GM23248 (cell line): ENCODE results near the gene CENPL. TPM values are rescaled to one million over a fixed set of nuclear protein-coding genes. Genes with fewer than 3 reads are reported as not detected.

Source experiments
- DNase-seq: peaks from one replicate; pipeline ENCODE4 v3.0.0-alpha.2; 2015
- H2AFZ ChIP-seq: fragments of 200-600 bp; sonication (generic); 2 replicates; pipeline ENCODE4 v1.6.1; 2016; ENCODE audit warnings: antibody characterized with exemption
- H3F3A ChIP-seq: fragments of 200-600 bp; sonication (generic); 2 replicates; pipeline ENCODE4 v1.6.1; 2016; ENCODE audit warnings: mild to moderate bottlenecking, antibody characterized with exemption, mixed run types; ENCODE audit not compliant: insufficient read depth
- H3K27ac ChIP-seq: fragments of 200-600 bp; sonication (generic); 2 replicates; pipeline ENCODE4 v1.5.1; 2016; ENCODE audit warnings: mild to moderate bottlenecking
- H3K27me3 ChIP-seq: fragments of 200-600 bp; sonication (generic); replicated peaks from 2 replicates; pipeline ENCODE4 v1.6.1; 2016; ENCODE audit warnings: mild to moderate bottlenecking; ENCODE audit not compliant: insufficient read depth
- H3K36me3 ChIP-seq: fragments of 200-600 bp; sonication (generic); 2 replicates; pipeline ENCODE4 v1.6.1; 2016; ENCODE audit warnings: low read depth, mild to moderate bottlenecking
- H3K4me1 ChIP-seq: fragments of 200-600 bp; sonication (generic); 2 replicates; pipeline ENCODE4 v1.6.1; 2016; ENCODE audit warnings: mild to moderate bottlenecking; ENCODE audit not compliant: insufficient read depth
- H3K4me2 ChIP-seq: fragments of 200-600 bp; sonication (generic); one replicate; pipeline ENCODE4 v1.6.1; 2016; ENCODE audit warnings: mild to moderate bottlenecking; ENCODE audit not compliant: unreplicated experiment
- H3K4me3 ChIP-seq: fragments of 200-600 bp; sonication (generic); 2 replicates; pipeline ENCODE4 v1.5.1; 2016; ENCODE audit warnings: mild to moderate bottlenecking
- H3K79me2 ChIP-seq: fragments of 200-600 bp; sonication (generic); 2 replicates; pipeline ENCODE4 v1.6.1; 2016; ENCODE audit warnings: mild to moderate bottlenecking; ENCODE audit not compliant: insufficient read depth
- H3K9ac ChIP-seq: fragments of 200-600 bp; sonication (generic); 2 replicates; pipeline ENCODE4 v1.6.1; 2016; ENCODE audit warnings: mild to moderate bottlenecking
- H3K9me2 ChIP-seq: fragments of 200-600 bp; sonication (generic); 2 replicates; pipeline ENCODE4 v1.6.1; 2016; ENCODE audit warnings: mixed run types, mild to moderate bottlenecking, moderate library complexity; ENCODE audit not compliant: insufficient read depth
- H3K9me3 ChIP-seq: fragments of 200-600 bp; sonication (generic); one replicate; pipeline ENCODE4 v1.6.1; 2017; ENCODE audit warnings: low read depth
- H4K20me1 ChIP-seq: fragments of 200-600 bp; sonication (generic); 2 replicates; pipeline ENCODE4 v1.6.0; 2016; ENCODE audit not compliant: insufficient read depth
- EZH2 ChIP-seq: fragments of 200-600 bp; sonication (generic); IDR thresholded peaks from 2 replicates; pipeline ENCODE4 v1.6.1; 2018; ENCODE audit warnings: antibody characterized with exemption, mild to moderate bottlenecking; ENCODE audit not compliant: insufficient read depth, poor library complexity, severe bottlenecking
- EZH2phosphoT487 ChIP-seq: fragments of 200-600 bp; sonication (generic); IDR thresholded peaks from 2 replicates; pipeline ENCODE4 v1.6.1; 2018; ENCODE audit warnings: antibody characterized with exemption, moderate library complexity, mild to moderate bottlenecking, low read depth; ENCODE audit not compliant: insufficient read depth
- WGBS, 2 experiments: methylation state at CpG; one replicate each; pipeline ENCODE4 v1.1.6; 2015 to 2017; ENCODE audit warnings: low lambda C conversion rate in 2 of 2, low coverage in 1 of 2; ENCODE audit errors: missing lambda C conversion rate in 2 of 2; 5-methylcytosine and 5-hydroxymethylcytosine counted together
- in situ Hi-C: fragments of 300-500 bp; cut with MboI; formaldehyde crosslinking; loops from 2 replicates; pipeline ENCODE4 v1.15.0; 2020
- polyA plus RNA-seq: library from polyadenylated mRNA; unstranded; fragments of >200 nt; fragmentation: Nextera tagmentation; extraction: Ambion mirVana; gene quantifications from 2 replicates; pipeline ENCODE4 v1.2.1, GENCODE V29; 2016
- total RNA-seq: library from RNA; depleted of rRNA; stranded (reverse); fragments of >200 nt; shearing (Covaris generic); gene quantifications from 2 replicates; pipeline ENCODE4 v1.2.3, GENCODE V29; 2014

Gene CENPL
- total and polyA plus RNA-seq, 2 experiments from 2014 or later = 10.4 to 14.9 TPM

DNA sequence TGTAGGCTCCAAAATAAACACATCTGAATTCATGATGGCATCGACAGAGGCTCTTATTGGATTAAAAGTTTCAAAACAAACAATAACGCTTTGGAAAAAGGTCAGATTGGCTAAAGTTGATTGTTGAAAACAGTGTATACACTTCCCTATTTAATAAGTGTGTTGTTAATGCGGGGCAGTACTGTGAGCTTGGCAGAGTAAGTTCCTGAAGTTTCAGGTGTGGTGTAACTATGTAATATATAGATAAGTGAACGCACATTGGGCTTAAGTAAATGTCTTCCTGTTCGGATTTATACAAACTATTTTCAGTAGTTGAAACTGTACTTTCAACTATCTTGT lies 44.3 kb upstream of the CENPL start:
- H3K27me3 ChIP-seq = no peaks in the 10 kb centered on the region
- H3K79me2 ChIP-seq = peaks cover 53% of the 10 kb centered on the region
- TF ChIP-seq EZH2 (no peak), EZH2phosphoT487 (no peak)
- peak overlapping the region; percentile 85 for H3K27ac ChIP-seq
- peaks cover 19% of the 10 kb centered on the region for H4K20me1 ChIP-seq
- in situ Hi-C loops = no loop called here
- peak overlapping the region; percentile 85 for H2AFZ ChIP-seq
- peaks cover 26% of the 10 kb centered on the region; the same call in 1 of the 2 replicates for H3K4me1 ChIP-seq
- H3K4me2 ChIP-seq = peak overlapping the region; percentile 94
- H3K4me3 ChIP-seq = peak overlapping the region; percentile 93
- DNase-seq = no peak
- H3K9me3 ChIP-seq = no peaks in the 10 kb centered on the region
- H3F3A ChIP-seq = peaks cover 50% of the 10 kb centered on the region
- peak overlapping the region; percentile 94 for H3K9ac ChIP-seq
- no peaks in the 10 kb centered on the region for H3K9me2 ChIP-seq
- 1 to 2% methylated on average over 5 of the region's 5 CpGs for WGBS, 2 experiments
- H3K36me3 ChIP-seq = peaks cover 40% of the 10 kb centered on the region

- WGBS, 2 experiments = 2% methylated on average over 28 to 53 of the region's 53 CpGs
- in situ Hi-C loops = no loop called here
- H3K79me2 ChIP-seq = peaks cover 53% of the 10 kb centered on the region
Measured at GRCh38 chr1:173868266-173869020, 43.8 kb upstream of the CENPL start, which contains the start of gene ZBTB37. ZBTB37 (plus strand) TSS chr1:173868380; CDS start chr1:173870226, 1,846 bp downstream.

GRCh38 chr1:173867753-173868265 lies 43.1 kb upstream of the CENPL start, which contains the start of gene GAS5:
GAS5 (minus strand) TSS chr1:173867989.
- Histone ChIP-seq H3K4me3 (peak within 1 kb of the TSS; percentile 93), H3K9me2 (no peaks in the 10 kb centered on the region), H4K20me1 (peaks cover 19% of the 10 kb centered on the region), H3K36me3 (peaks cover 52% of the 10 kb centered on the region), H3K27ac (peak within 1 kb of the TSS; percentile 85), H3K4me1 (peaks cover 26% of the 10 kb centered on the region; the same call in 1 of the 2 replicates), H3K79me2 (peaks cover 49% of the 10 kb centered on the region), H3F3A (peaks cover 62% of the 10 kb centered on the region), H2AFZ (peak within 1 kb of the TSS; percentile 85), H3K27me3 (no peaks in the 10 kb centered on the region), H3K4me2 (peak within 1 kb of the TSS; percentile 98), H3K9ac (peak within 1 kb of the TSS; percentile 94), H3K9me3 (no peaks in the 10 kb centered on the region)
- peak; percentile 99 for DNase-seq
- in situ Hi-C loops = no loop called here
- TF ChIP-seq EZH2phosphoT487 = no peak
- no peak for TF ChIP-seq EZH2
- WGBS, 2 experiments = 1 to 2% methylated on average over 28 to 30 of the region's 30 CpGs

More at GRCh38 chr1:173868266-173869020, 43.8 kb upstream of the CENPL start, which contains the start of gene ZBTB37:
- no peaks in the 10 kb centered on the region for H3K9me3 ChIP-seq
- peak within 1 kb of the TSS; percentile 85 for H2AFZ ChIP-seq
- H3K4me3 ChIP-seq = peak within 1 kb of the TSS; percentile 93
- H3K36me3 ChIP-seq = peaks cover 45% of the 10 kb centered on the region
- TF ChIP-seq EZH2 (no peak), EZH2phosphoT487 (no peak)
- peaks cover 26% of the 10 kb centered on the region; the same call in 1 of the 2 replicates for H3K4me1 ChIP-seq
- H3K9ac ChIP-seq = peak within 1 kb of the TSS; percentile 94
- no peaks in the 10 kb centered on the region for H3K9me2 ChIP-seq
- peak within 1 kb of the TSS; percentile 98 for H3K4me2 ChIP-seq
- H3F3A ChIP-seq = peaks cover 55% of the 10 kb centered on the region
- peak; percentile 74 for DNase-seq
- H4K20me1 ChIP-seq = peaks cover 19% of the 10 kb centered on the region
- H3K27ac ChIP-seq = peak within 1 kb of the TSS; percentile 85
- no peaks in the 10 kb centered on the region for H3K27me3 ChIP-seq

DNA sequence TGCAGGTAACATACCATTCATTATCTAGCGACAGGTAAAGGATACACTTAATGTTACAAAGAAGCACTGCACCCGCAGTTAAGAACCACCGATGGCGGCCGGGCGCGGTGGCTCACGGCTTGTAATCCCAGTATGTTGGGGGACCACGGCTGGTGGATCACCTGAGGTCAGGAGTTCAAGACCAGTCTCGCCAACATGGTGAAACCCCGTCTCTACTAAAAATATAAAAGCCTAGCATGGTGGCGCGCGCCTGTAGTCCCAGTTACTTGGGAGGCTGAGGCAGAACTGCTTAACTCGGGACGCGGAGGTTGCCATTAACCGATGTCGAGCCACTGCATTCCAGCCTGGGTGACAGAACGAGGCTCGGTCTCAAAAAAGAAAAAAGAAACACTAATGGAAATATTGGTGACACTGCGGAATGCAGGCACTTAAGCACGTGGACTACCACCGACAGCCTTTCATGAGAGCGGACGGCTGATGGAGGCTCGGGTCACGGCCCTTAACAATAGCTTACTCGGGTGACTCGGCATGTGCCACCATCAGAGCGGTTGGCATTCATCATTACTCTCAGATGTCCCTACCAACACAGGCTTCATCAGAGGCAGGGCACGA lies 42.6 kb upstream of the CENPL start:
- H3K4me1 ChIP-seq = peaks cover 26% of the 10 kb centered on the region; the same call in 1 of the 2 replicates
- H3K4me3 ChIP-seq = peak overlapping the region; percentile 93
- H4K20me1 ChIP-seq = peaks cover 19% of the 10 kb centered on the region
- H3K9ac ChIP-seq = peak overlapping the region; percentile 94
- H3K4me2 ChIP-seq = peak overlapping the region; percentile 98
- no peak for DNase-seq
- H3K36me3 ChIP-seq = peaks cover 54% of the 10 kb centered on the region
- peaks cover 67% of the 10 kb centered on the region for H3F3A ChIP-seq
- peaks cover 44% of the 10 kb centered on the region for H3K79me2 ChIP-seq
- TF ChIP-seq EZH2phosphoT487 (no peak), EZH2 (no peak)
- H3K9me2 ChIP-seq = no peaks in the 10 kb centered on the region
- H3K27ac ChIP-seq = peak overlapping the region; percentile 85
- H2AFZ ChIP-seq = 0 out of 2 replicates have a peak overlapping the region, but pooled peaks have one; percentile 21
- H3K27me3 ChIP-seq = no peaks in the 10 kb centered on the region
- WGBS, 2 experiments = 4 to 6% methylated on average over 32 of the region's 32 CpGs
- in situ Hi-C loops = no loop called here
- H3K9me3 ChIP-seq = no peaks in the 10 kb centered on the region
